Skin of body (tissue), 2 donors: ENCODE results near the gene UBE2E2. TPM values are rescaled to one million over a fixed set of nuclear protein-coding genes. Genes with fewer than 3 reads are reported as not detected.
"Not testable (repeated sequence)": the region's sequence is repeated elsewhere in the genome, so short reads cannot be mapped to it uniquely, and the experiment has no call there.

ENCODE experiments used
- DNase-seq: peaks from one replicate; lab custom pipeline; 2025; lab: John Stamatoyannopoulos, UW
- total RNA-seq: library from RNA; depleted of rRNA; stranded (reverse); fragments of >200 nt; gene quantifications from one replicate; pipeline ENCODE4 v1.2.3, GENCODE V29; 2014

The UBE2E2 gene
- total RNA-seq, 1 donor from 2014 or later, result 111 TPM

GRCh38 chr3:23324745-23325144 lies 121.6 kb downstream of the UBE2E2 start:
- DNase-seq, result no peak

GRCh38 chr3:23325466-23326065 lies 122.4 kb downstream of the UBE2E2 start:
- DNase-seq, result no peak

GRCh38 chr3:23329471-23330105 lies 126.5 kb downstream of the UBE2E2 start:
- no peak for DNase-seq

GRCh38 chr3:23330568-23330967 lies 127.4 kb downstream of the UBE2E2 start:
- no peak for DNase-seq

GRCh38 chr3:23331141-23331935 lies 128.2 kb downstream of the UBE2E2 start:
- DNase-seq, result no peak

- no peak for DNase-seq
Observed at GRCh38 chr3:23333633-23334032, 130.5 kb downstream of the UBE2E2 start.

GRCh38 chr3:23336853-23337252 lies 133.7 kb downstream of the UBE2E2 start:
- not testable (repeated sequence) for DNase-seq

GRCh38 chr3:23341147-23341838 lies 138.2 kb downstream of the UBE2E2 start:
- no peak for DNase-seq

- DNase-seq, result no peak
Observed at GRCh38 chr3:23342343-23342742, 139.2 kb downstream of the UBE2E2 start.

GRCh38 chr3:23343509-23343908 lies 140.4 kb downstream of the UBE2E2 start:
- DNase-seq, result no peak

- DNase-seq, result no peak
Observed at GRCh38 chr3:23344886-23345285, 141.8 kb downstream of the UBE2E2 start.

GRCh38 chr3:23349444-23349843 lies 146.3 kb downstream of the UBE2E2 start:
- not testable (repeated sequence) for DNase-seq

- DNase-seq, result no peak
Observed at GRCh38 chr3:23356169-23356568, 153.0 kb downstream of the UBE2E2 start.

GRCh38 chr3:23356923-23357322 lies 153.8 kb downstream of the UBE2E2 start:
- no peak for DNase-seq

- DNase-seq, result no peak
Observed at GRCh38 chr3:23359116-23359515, 156.0 kb downstream of the UBE2E2 start.

- DNase-seq, result no peak
Observed at GRCh38 chr3:23365066-23365465, 161.9 kb downstream of the UBE2E2 start.

GRCh38 chr3:23368731-23369130 lies 165.6 kb downstream of the UBE2E2 start:
- DNase-seq, result no peak

- DNase-seq, result no peak
Observed at GRCh38 chr3:23372285-23372684, 169.2 kb downstream of the UBE2E2 start.

- no peak for DNase-seq
Observed at GRCh38 chr3:23376516-23377248, 173.6 kb downstream of the UBE2E2 start.

GRCh38 chr3:23377928-23378672 lies 175.0 kb downstream of the UBE2E2 start:
- no peak for DNase-seq

- no peak for DNase-seq
Observed at GRCh38 chr3:23383875-23384274, 180.7 kb downstream of the UBE2E2 start.
